SK-N-SH treated with all-trans-retinoic acid at 6 μM for 48 hours (cell line): ENCODE measurements around the gene ADAM17.
"Not testable (repeated sequence)": the region's sequence is repeated elsewhere in the genome, so short reads cannot be mapped to it uniquely, and the experiment has no call there.

Source experiments
- GLIS3 ChIP-seq: fragments of 250-450 bp; sonication (Bioruptor Pico); IDR thresholded peaks from 2 replicates; pipeline ENCODE4 v1.5.0; 2020; ENCODE audit warnings: mild to moderate bottlenecking, moderate library complexity
- ISL1 ChIP-seq: fragments of 250-450 bp; sonication (Bioruptor Pico); IDR thresholded peaks from 2 replicates; pipeline ENCODE4 v2.1.2; 2022; ENCODE audit warnings: mild to moderate bottlenecking, moderate library complexity
- PPARA ChIP-seq: fragments of 250-450 bp; sonication (Bioruptor Pico); IDR thresholded peaks from 2 replicates; pipeline ENCODE4 v1.5.0; 2020; ENCODE audit warnings: mild to moderate bottlenecking, borderline replicate concordance
- RARB ChIP-seq: fragments of 250-450 bp; sonication (Bioruptor Pico); IDR thresholded peaks from 2 replicates; pipeline ENCODE4 v1.8.0; 2021; ENCODE audit warnings: mild to moderate bottlenecking, moderate library complexity
- TCF4 ChIP-seq: fragments of 250-450 bp; sonication (Bioruptor Pico); IDR thresholded peaks from 2 replicates; pipeline ENCODE4 v1.8.0; 2021; ENCODE audit warnings: mild to moderate bottlenecking, moderate library complexity, borderline replicate concordance
- ZFP3 ChIP-seq: fragments of 250-450 bp; sonication (Bioruptor Pico); IDR thresholded peaks from 2 replicates; pipeline ENCODE4 v1.5.0; 2020; ENCODE audit warnings: mild to moderate bottlenecking, moderate library complexity
- ZFP30 ChIP-seq: fragments of 450-650 bp; formaldehyde crosslinking; IDR thresholded peaks from 2 replicates; pipeline ENCODE4 v1.5.0; 2022; ENCODE audit warnings: mild to moderate bottlenecking, moderate library complexity
- TF ChIP-seq, protein P1 (sequence below): fragments of 250-450 bp; sonication (Bioruptor Pico); IDR thresholded peaks from 2 replicates; pipeline ENCODE4 v1.5.1; 2020; ENCODE audit warnings: low read depth, mild to moderate bottlenecking, moderate library complexity

GRCh38 chr2:9550859-9551391 is 4.7 kb downstream of the ADAM17 start:
- not testable (repeated sequence) for TF ChIP-seq ZFP30 (CRISPR knock-in tag); ISL1; RARB (CRISPR knock-in tag); TCF4 (CRISPR knock-in tag); GLIS3; ZFP3; PPARA (CRISPR knock-in tag)
- TF ChIP-seq, protein P1, sequence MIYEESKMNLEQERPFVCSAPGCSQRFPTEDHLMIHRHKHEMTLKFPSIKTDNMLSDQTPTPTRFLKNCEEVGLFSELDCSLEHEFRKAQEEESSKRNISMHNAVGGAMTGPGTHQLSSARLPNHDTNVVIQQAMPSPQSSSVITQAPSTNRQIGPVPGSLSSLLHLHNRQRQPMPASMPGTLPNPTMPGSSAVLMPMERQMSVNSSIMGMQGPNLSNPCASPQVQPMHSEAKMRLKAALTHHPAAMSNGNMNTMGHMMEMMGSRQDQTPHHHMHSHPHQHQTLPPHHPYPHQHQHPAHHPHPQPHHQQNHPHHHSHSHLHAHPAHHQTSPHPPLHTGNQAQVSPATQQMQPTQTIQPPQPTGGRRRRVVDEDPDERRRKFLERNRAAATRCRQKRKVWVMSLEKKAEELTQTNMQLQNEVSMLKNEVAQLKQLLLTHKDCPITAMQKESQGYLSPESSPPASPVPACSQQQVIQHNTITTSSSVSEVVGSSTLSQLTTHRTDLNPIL = not testable (repeated sequence)
